MM.1S (cell line): ENCODE measurements around the gene SLC22A14.

Source experiments
- EZH2 ChIP-seq: fragments of 300-600 bp; sonication (generic); optimal IDR thresholded peaks from 2 replicates; pipeline ENCODE3; 2017; ENCODE audit warnings: low read depth, mild to moderate bottlenecking, antibody characterized with exemption, low read length, mixed read lengths
- EZH2phosphoT487 ChIP-seq: fragments of 300-600 bp; sonication (generic); IDR thresholded peaks from 2 replicates; pipeline ENCODE4 v1.6.1; 2018; ENCODE audit warnings: antibody characterized with exemption, low read length
- TF ChIP-seq, protein P1 (sequence below): fragments of 300-600 bp; sonication (generic); IDR thresholded peaks from 2 replicates; pipeline ENCODE4 v1.5.1; 2016; ENCODE audit warnings: antibody characterized with exemption, low read length, mixed read lengths

DNA sequence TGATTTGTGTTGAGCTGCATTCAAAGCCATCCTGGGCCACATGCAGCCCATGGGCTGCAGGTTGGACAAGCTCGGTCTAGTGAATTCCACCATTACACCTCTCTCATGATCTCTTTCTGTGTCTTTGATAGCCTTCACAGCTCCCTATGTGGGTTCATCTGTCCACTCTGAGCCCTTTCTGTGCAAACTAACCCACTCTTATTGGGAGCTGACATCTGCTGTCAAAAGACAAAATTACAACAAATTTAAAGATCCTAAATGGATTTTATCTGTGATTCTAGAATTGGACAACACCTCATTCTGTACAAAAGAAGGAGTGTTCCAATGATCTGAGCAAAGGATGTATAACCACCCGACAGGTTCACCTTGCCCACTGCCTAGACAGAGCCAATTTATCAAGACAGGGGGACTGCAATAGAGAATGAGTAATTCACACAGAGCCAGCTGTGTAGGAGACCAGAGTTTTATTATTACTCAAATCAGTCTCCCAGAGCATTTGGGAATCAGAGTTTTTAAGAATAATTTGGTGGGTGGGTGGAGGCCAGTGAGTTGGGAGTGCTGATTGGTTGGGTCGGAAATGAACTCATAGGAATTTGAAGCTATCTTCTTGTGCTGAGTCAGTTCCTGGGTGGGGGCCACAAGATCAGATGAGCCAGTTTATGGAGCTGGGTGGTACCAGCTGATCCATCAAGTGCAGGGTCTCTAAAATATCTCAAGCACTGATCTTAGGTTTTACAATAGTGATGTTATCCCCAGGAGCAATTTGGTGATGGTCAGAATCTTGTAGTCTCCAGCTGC, 61.9 kb downstream of the SLC22A14 start:
- TF ChIP-seq, protein P1, sequence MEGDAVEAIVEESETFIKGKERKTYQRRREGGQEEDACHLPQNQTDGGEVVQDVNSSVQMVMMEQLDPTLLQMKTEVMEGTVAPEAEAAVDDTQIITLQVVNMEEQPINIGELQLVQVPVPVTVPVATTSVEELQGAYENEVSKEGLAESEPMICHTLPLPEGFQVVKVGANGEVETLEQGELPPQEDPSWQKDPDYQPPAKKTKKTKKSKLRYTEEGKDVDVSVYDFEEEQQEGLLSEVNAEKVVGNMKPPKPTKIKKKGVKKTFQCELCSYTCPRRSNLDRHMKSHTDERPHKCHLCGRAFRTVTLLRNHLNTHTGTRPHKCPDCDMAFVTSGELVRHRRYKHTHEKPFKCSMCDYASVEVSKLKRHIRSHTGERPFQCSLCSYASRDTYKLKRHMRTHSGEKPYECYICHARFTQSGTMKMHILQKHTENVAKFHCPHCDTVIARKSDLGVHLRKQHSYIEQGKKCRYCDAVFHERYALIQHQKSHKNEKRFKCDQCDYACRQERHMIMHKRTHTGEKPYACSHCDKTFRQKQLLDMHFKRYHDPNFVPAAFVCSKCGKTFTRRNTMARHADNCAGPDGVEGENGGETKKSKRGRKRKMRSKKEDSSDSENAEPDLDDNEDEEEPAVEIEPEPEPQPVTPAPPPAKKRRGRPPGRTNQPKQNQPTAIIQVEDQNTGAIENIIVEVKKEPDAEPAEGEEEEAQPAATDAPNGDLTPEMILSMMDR = no peak
- TF ChIP-seq EZH2phosphoT487 (no peak), EZH2 (no peak)
